GM18870 (cell line): ENCODE data around the gene CLDN9.
"Not testable (repeated sequence)": the region's sequence is repeated elsewhere in the genome, so short reads cannot be mapped to it uniquely, and the experiment has no call there.

Experiments used
- ATAC-seq: cut with Tn5 transposase; IDR thresholded peaks from one replicate; pipeline ENCODE4 v1.9.1; 2021; ENCODE audit warnings: moderate library complexity; ENCODE audit not compliant: unreplicated experiment

CLDN9 gene

DNA sequence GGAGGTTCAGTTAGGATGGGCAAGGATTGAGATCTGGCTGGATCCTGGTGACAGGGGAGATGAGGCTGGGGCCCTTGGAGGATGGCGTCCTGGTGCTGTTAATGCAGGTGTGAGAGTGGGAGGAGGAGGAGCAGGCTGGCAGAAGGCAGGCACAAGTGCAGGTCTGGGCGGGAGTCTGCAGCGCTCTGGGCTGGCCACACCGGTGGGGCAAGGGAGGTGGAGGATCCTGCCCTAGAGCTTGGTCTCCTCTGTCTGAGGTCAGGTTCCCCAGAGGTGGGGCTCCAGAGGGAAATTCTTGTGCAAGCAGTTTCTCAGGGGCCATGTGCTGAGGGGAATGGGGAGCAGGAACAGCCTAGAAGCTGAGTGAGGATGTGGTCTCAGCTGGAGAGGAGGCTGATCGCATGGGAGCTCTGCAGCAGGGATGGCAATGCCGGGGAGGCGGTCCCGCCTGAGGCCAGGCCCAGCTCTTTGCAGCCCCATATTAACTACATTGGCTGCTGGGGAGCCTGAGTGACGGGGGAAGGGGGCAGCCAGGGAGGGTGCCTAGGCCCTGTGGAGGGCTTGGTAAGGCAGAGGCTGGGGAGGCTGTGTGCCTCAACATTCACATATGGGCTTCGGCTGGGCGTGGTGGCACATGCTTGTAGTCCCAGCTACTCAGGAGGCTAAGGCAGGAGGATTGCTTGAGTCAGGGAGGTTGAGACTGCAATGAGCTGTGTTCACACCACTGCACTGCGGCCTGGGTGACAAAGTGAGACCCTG, 40.0 kb downstream of the CLDN9 start:
- ATAC-seq = not testable (repeated sequence)

DNA sequence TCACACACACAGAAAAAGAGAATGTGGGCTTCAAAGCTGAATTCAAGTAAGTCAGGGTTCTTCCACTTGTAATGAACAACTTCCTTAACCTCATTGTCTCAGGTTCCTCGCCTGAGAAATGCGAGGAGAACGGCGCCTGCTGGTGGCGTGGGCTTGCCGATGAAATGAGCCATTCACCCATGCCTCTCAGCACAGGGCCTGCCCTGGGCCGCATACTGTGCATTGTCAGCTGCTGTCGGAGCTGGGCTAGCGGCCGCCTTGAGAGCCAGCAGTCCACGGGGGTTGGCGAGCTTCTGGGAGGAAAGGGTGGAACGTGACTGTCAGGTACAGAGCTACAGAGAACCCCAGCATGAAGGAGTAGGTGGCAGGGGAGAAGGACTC, 40.6 kb downstream of the CLDN9 start:
- ATAC-seq = not testable (repeated sequence)

DNA sequence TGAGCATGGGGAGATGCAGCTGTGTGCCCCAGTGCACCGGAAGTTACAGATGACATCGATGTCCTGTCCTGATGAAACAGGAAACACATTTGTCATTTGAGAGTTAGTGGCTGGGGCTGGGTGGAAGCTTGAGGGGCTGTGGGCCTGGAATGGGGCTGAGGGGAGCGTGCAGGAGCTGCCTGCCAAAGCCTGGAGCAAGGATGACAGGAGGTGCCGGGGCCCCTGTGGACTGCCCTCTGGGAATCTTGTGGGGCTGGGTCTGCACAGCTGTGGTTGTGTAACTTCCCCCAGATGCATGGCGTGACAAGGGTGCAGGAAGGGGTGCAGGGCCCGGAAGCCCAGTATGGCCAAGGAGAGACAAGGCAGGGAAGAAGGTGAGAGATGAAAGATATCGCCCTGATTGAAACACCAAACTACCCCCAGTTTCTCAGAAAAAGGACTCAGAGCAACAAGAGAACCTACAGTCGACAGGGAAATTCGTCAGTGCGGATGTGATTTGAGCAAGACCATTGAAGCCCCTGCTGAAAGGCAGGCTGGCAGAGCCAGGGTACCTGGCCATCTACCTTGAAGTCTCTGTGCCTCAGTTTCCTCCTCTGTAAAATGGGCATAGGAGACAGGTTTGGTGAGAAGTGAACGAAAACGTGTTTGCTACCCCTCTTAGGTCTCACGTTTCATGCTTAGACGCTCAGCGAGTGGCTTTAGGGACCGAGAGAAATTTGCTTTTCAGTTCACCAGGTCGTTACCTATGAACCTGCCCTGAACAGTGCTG, 42.4 kb downstream of the CLDN9 start:
- ATAC-seq = no peak

DNA sequence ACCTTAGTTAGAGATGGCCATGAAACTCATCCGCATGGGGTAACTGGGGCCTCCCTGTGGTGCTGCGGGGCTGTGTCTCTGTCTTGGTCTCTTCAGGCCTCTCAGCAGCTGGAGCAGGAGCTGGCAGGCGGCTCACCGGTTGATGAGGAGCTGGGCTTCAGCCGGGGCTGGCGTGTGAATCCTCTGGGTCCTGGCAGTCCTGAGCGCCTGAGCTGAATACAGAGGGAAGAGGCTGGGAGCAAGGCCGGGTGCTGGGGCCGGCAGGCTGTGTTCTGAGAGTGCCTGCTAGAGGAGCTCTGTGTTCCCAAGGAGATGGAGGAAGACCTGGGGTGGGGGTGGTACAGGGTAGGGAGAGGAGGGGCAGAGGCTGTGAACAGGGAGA, 43.0 kb downstream of the CLDN9 start:
- ATAC-seq = not testable (repeated sequence)

DNA sequence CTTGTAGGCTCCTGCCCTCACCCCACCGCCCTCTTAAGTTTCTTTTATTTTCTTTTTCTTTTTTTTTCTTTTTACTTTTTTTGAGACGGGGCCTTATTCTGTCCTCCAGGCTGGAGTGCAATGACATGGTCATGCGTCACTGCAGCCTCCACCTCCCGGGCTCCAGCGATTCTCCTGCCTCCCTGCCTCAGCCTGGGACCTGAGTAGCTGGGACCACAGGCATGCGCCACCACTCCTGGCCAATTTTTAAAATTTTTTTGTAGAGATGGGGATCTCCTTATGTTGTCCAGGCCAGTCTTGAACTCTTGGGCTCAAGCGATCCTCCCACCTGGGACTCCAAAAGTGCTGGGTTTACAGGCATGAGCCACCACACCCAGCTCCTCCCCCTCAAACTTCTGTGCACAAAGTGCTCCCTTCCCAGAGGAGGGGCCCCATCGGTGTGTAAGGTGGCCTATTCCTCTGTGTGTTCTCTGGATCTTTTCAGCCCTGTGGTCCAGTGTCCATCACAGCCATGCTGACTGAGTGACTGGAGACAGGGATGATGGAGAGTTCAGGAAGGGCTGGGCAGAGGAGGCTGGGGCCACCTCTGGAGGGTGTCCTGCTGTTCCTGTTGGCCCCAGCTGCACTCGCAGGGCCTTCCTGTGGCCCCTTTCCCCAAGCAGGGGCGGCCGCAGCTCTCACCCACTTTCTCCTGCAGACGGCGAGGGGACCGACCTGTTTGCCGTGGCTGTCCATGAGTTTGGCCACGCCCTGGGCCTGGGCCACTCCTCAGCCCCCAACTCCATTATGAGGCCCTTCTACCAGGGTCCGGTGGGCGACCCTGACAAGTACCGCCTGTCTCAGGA, 43.8 kb downstream of the CLDN9 start:
- ATAC-seq = no peak

DNA sequence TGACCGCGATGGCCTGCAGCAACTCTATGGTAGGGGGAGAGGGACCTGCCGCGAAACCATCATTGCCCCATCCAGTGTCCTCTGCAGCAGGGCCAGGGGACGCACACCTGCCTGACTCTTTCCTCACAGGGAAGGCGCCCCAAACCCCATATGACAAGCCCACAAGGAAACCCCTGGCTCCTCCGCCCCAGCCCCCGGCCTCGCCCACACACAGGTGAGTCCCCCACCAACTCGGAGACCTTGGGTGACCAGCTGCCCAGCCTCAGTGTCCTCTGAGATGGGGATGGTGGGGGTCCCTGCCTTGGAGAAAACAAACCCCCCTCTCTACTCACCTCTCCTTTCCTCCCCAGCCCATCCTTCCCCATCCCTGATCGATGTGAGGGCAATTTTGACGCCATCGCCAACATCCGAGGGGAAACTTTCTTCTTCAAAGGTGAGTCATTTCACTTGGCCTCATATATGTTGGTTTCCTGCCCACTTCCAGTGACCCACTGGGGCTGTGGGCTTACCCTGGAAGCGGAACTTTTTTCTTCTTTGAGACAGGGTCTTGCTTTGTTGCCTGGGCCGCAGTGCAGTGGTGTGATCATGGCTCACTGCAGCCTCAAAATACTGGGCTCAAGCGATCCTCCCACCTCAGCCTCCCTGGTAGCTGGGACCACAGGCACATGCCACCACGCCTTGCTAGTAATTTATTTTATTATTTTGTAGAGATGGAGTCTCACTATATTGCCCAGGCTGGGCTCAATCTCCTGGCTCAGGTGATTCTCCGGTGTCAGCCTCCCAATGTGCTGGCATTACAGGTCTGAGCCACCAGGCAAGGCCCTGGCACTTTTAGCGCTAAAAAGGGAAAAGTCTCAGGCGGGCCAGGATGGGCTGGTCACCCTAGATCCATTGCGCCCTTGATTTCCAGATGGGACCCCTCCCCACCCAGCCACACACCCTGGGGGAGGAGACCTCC, 44.7 kb downstream of the CLDN9 start:
- no peak for ATAC-seq

DNA sequence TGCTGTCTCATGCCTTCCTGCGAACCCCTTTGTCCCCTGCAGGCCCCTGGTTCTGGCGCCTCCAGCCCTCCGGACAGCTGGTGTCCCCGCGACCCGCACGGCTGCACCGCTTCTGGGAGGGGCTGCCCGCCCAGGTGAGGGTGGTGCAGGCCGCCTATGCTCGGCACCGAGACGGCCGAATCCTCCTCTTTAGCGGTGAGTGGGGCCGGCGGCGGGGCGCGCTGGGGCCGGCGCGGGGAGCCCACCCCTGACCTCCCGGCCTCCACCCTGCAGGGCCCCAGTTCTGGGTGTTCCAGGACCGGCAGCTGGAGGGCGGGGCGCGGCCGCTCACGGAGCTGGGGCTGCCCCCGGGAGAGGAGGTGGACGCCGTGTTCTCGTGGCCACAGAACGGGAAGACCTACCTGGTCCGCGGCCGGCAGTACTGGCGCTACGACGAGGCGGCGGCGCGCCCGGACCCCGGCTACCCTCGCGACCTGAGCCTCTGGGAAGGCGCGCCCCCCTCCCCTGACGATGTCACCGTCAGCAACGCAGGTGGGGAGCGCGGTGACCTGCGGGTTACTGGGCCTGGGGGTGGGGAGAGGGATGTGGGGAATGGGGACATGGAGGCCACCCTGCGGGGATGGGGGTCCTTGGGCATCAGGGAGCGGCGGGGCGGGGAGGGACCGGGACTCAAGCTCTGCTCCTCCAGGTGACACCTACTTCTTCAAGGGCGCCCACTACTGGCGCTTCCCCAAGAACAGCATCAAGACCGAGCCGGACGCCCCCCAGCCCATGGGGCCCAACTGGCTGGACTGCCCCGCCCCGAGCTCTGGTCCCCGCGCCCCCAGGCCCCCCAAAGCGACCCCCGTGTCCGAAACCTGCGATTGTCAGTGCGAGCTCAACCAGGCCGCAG, 45.7 kb downstream of the CLDN9 start:
- ATAC-seq = no peak

DNA sequence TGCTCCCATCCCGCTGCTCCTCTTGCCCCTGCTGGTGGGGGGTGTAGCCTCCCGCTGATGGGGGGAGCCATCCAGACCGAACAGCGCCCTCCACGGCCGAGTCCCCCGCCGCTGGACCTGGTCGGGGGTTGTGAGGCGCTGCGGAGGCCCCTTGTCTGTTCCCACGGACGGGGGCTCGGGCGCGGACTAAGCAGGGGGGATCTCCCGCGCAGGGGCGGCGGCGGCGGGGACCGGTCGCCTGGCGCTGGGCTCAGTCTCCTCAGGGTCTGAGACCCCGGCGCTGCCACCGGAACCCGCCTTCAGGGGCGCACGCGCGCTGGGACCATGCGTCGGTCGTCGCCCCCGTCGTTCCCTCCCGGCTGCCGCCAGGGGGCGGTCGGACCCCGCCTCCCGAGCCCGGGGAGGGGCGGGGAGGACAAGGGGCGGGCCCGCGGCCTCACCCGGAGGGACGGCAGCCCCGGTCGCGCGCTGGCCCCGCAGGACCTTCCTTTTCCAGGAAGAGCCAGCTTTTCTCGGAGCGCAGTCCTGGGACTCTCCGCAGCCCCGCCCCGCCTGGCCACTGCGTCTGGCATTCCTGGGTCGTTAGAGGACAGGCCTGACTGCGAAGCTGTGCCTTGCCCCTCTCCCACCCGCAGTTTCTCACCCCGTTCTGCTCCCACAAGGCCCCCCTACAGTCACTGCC, 46.5 kb downstream of the CLDN9 start:
- ATAC-seq = no peak

DNA sequence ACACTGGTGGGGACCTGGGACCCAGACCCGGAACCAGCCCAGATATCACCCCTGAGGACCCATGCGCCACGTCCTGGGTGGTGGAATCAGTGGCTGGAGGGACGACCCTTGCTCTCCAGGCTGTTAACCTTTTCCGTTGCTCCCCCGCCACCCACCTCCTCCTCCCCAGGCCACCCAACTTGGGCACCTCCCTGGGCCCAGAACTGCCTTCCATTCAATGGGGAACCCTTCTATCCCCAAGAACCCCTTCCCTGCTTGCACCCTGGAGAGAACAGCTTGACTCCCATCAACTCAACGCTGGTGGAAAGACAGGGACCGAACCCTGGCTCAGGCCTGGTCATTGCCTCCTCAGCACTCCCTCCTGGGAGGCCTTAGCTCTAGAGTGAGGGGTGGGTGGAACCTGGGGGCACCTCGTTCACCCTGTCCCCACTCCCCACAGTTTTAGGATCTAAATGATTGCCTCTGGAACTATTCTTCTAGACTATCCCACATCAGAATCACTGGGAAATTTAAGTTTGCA, 47.1 kb downstream of the CLDN9 start:
- ATAC-seq = no peak

DNA sequence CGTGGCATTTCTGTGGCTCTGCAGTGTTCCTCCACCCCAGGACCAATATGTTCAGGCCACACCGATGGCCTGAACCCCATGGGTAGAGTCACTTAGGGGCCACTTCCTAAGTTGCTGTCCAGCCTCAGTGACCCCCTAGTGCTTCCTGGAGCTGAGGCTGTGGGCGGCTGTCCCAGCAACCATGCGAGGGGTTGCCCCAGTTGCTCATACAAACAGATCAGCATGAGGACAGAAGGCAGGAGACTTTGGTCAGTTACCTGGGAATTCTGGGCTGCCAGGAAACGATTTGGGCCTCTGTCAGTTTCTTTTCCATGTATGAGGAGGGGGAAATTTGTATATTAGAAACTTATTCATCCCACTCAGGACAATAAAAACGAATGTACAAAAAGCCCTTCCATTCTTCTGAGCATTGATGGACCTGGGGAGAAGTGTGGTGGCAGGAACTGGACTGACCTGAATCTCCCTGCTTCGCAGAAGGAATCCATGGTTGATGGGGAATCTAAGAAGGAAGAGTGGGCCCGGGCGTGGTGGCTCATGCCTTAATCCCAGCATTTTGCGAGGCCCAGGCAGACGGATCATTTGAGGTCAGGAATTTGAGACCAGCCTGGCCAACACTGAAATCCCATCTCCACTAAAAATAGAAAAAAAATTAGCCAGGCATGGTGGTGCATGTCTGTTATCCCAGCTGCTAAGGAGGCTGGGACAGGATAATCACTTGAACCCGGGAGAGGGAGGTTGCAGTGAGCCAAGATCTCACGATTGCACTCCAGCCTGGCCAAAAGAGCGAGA, 47.8 kb downstream of the CLDN9 start:
- no peak for ATAC-seq

DNA sequence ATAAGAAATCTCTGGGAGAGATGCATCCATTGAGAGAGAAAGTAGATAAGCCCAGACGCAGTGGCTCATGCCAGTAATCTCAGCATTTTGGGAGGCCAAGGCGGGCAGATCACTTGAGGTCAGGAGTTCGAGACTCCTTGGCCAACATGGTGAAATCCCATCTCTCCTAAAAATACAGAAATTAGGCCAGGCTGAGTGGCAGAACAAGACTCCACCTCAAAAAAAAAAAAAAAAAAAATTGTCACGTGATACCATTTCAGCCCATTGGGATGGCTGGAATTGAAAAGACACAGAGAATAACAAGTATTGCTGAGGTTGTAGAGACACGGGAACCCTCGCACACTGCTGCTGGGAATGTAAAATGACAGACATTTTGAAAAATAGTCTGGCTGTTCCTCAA, 49.8 kb downstream of the CLDN9 start:
- ATAC-seq = no peak

DNA sequence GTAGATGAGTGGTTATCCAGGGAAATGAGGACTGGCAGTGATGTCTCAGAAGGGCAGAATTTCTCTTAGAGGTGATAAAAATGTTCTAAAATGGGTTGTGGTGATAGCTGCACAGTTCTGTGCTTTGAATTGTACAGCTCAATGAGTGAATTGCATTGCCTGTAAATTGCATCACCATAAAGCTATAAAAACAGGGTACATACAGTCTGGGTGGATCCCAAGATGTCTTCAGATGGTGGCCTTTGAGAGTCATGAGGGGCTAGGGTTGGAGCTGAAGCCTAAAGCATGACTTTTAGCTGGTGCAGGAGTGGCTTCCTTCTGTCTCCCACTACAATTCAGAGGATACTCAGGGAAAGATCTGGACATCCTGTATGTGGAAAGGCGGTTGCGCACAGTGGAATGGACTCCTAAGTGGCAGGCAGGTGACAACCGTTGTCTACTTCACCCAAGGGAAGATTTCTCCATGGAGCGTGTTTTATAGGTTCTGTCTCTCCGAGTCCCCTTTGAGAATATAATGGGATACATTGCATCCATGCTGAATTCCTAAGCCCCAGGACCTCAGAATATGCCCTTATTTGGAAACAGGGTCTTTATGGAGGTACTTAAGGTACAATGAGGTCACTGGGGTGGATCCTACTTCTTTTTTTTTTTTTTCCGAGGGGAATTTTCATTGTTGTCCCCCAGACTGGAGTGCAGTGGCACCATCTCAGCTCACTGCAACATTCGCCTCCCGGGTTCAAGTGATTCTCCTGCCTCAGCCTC, 51.1 kb downstream of the CLDN9 start:
- ATAC-seq = no peak
